Measurements from ENCODE around the gene MEIG1. TPM values are rescaled to one million over a fixed set of nuclear protein-coding genes. Genes with fewer than 3 reads are reported as not detected.

Gene MEIG1
- total and polyA plus RNA-seq, 2 donors (not counting 1 experiment from before 2014, with no cell fraction given), result 0.69 TPM; not detected in 1

DNA sequence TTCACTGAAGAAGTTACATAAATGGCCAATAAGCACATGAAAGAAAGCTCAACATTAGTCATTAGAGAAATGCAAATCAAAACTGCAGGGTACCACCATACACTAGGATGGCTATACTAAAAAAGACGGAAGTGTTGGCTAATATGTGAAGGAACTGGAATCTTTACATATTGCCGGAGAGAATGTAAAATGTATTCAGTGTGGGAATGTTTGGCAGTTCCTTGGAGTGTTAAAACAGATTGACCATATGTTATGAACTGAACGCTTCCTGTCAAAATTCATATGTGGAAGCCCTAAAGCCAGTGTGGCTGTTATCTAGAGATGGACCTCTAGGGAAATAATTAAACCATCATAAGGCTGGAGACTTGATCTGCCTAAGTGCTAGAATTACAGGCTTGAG is 47.4 kb upstream of the MEIG1 start:
- Histone ChIP-seq H3K4me3 (ENCODE audit: control extremely low read depth in 1 of 5, extremely low read depth in 1 of 5, insufficient read depth in 1 of 5, low read depth in 2 of 5, low read length in 4 of 5) (no peak overlapping the region), H4K20me1 (ENCODE audit: control insufficient read depth, insufficient read depth, low read length, poor library complexity, severe bottlenecking) (no peaks in the 10 kb centered on the region), H3K27ac (ENCODE audit: low read length in 2 of 2) (no peak overlapping the region), H3K4me1 (ENCODE audit: control insufficient read depth in 2 of 2, insufficient read depth in 2 of 2, low read length in 2 of 2) (no peaks in the 10 kb centered on the region), H3K27me3 (replicated peaks in 1 of 4; ENCODE audit: control extremely low read depth in 1 of 4, control insufficient read depth in 3 of 4, insufficient read depth in 4 of 4, low read length in 3 of 4) (no peaks in the 10 kb centered on the region), H3K9ac (ENCODE audit: low read length) (no peak overlapping the region), H3K36me3 (replicated peaks in 1 of 2; ENCODE audit: control extremely low read depth in 1 of 2, control insufficient read depth in 1 of 2, extremely low read depth in 1 of 2, insufficient read depth in 2 of 2, low read length in 1 of 2) (peaks cover 16 to 89% of the 10 kb centered on the region in 2 experiments), H3K4me2 (replicated peaks; ENCODE audit: low read depth, low read length, poor library complexity, severe bottlenecking) (no peak overlapping the region), H3K79me2 (ENCODE audit: control insufficient read depth, insufficient read depth, low read length) (peaks cover 10% of the 10 kb centered on the region), H3K9me3 (ENCODE audit: control extremely low read depth in 1 of 3, control insufficient read depth in 2 of 3, insufficient read depth in 1 of 3, low read length in 2 of 3) (peaks cover 0 to 1% (median 0%) of the 10 kb centered on the region in 3 donors), H2AFZ (ENCODE audit: insufficient read depth, low read depth, low read length, poor library complexity, severe bottlenecking) (no peak overlapping the region)
- H3K4me3 Mint-ChIP-seq, result no peak overlapping the region
- no peak for DNase-seq
- TF ChIP-seq, protein P1, sequence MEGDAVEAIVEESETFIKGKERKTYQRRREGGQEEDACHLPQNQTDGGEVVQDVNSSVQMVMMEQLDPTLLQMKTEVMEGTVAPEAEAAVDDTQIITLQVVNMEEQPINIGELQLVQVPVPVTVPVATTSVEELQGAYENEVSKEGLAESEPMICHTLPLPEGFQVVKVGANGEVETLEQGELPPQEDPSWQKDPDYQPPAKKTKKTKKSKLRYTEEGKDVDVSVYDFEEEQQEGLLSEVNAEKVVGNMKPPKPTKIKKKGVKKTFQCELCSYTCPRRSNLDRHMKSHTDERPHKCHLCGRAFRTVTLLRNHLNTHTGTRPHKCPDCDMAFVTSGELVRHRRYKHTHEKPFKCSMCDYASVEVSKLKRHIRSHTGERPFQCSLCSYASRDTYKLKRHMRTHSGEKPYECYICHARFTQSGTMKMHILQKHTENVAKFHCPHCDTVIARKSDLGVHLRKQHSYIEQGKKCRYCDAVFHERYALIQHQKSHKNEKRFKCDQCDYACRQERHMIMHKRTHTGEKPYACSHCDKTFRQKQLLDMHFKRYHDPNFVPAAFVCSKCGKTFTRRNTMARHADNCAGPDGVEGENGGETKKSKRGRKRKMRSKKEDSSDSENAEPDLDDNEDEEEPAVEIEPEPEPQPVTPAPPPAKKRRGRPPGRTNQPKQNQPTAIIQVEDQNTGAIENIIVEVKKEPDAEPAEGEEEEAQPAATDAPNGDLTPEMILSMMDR (IDR thresholded peaks at IDR 0.05), result no peak
- no peak for TF ChIP-seq EZH2 (IDR thresholded peaks at IDR 0.05; ENCODE audit: borderline replicate concordance, insufficient read depth, low read depth, low read length, poor library complexity, severe bottlenecking)
- CTCF ChIA-PET, result no interaction called here
- POLR2A ChIA-PET, result no interaction called here
- 100% methylated on average over 3 of the region's 3 CpGs for WGBS (ENCODE audit: insufficient coverage)
- no peak overlapping the region for H3K27ac Mint-ChIP-seq
- H3K9me3 Mint-ChIP-seq (ENCODE audit: insufficient read depth), result peaks cover 3% of the 10 kb centered on the region
- no peak for ATAC-seq (ENCODE audit: low read depth)
- H3K27me3 Mint-ChIP-seq, result no peaks in the 10 kb centered on the region
- intact Hi-C loops (cut with micrococcal nuclease), result no loop called here
- peaks cover 4% of the 10 kb centered on the region for H3K4me1 Mint-ChIP-seq

DNA sequence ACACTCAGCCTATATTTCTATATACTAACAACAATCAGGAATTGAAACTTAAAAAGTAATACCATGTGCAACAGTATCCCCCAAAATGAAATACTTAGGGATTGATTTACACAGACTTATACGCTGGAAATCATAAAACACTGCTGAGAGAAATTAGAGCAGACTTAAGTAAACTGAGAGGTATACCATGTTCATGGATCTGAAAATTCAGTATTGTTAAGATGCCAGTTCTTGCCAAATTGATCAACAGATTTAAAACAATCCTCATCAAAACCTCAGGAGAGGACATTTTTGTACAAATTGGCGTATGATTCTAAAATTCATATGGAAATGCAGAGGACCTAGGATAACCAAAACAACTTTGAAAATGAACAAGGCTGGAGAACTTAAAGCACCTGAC is 42.6 kb upstream of the MEIG1 start:
- H4K20me1 ChIP-seq (ENCODE audit: control insufficient read depth, insufficient read depth, low read length, poor library complexity, severe bottlenecking), result peaks cover 6% of the 10 kb centered on the region
- H3K4me3 Mint-ChIP-seq, result no peak overlapping the region
- intact Hi-C loops (cut with micrococcal nuclease), result no loop called here
- H3K79me2 ChIP-seq (ENCODE audit: control insufficient read depth, insufficient read depth, low read length), result peaks cover 29% of the 10 kb centered on the region
- DNase-seq, result no peak
- no peak overlapping the region for H2AFZ ChIP-seq (ENCODE audit: insufficient read depth, low read depth, low read length, poor library complexity, severe bottlenecking)
- ATAC-seq (ENCODE audit: low read depth), result no peak
- H3K27ac ChIP-seq (ENCODE audit: low read length in 2 of 2), result no peak overlapping the region
- no peak for TF ChIP-seq EZH2 (IDR thresholded peaks at IDR 0.05; ENCODE audit: borderline replicate concordance, insufficient read depth, low read depth, low read length, poor library complexity, severe bottlenecking)
- TF ChIP-seq, protein P1 (IDR thresholded peaks at IDR 0.05), result no peak
- peaks cover 5 to 10% (median 6%) of the 10 kb centered on the region in 3 donors for H3K9me3 ChIP-seq (ENCODE audit: control extremely low read depth in 1 of 3, control insufficient read depth in 2 of 3, insufficient read depth in 1 of 3, low read length in 2 of 3)
- no peak overlapping the region for H3K4me2 ChIP-seq (replicated peaks; ENCODE audit: low read depth, low read length, poor library complexity, severe bottlenecking)
- no peak overlapping the region for H3K4me3 ChIP-seq (ENCODE audit: control extremely low read depth in 1 of 5, extremely low read depth in 1 of 5, insufficient read depth in 1 of 5, low read depth in 2 of 5, low read length in 4 of 5)
- ChIA-PET CTCF (interaction anchor here (1.3 kb wide), 1 partner anchor 11 kb away, joined by 5 read pairs; no protein-coding TSS in a partner anchor), POLR2A (no interaction called here)
- no peak overlapping the region for H3K27ac Mint-ChIP-seq
- no peaks in the 10 kb centered on the region for H3K27me3 ChIP-seq (replicated peaks in 1 of 4; ENCODE audit: control extremely low read depth in 1 of 4, control insufficient read depth in 3 of 4, insufficient read depth in 4 of 4, low read length in 3 of 4)
- H3K4me1 ChIP-seq (ENCODE audit: control insufficient read depth in 2 of 2, insufficient read depth in 2 of 2, low read length in 2 of 2), result no peaks in the 10 kb centered on the region
- H3K36me3 ChIP-seq (replicated peaks in 1 of 2; ENCODE audit: control extremely low read depth in 1 of 2, control insufficient read depth in 1 of 2, extremely low read depth in 1 of 2, insufficient read depth in 2 of 2, low read length in 1 of 2), result peaks cover 40 to 92% of the 10 kb centered on the region in 2 experiments
- no peak overlapping the region for H3K9ac ChIP-seq (ENCODE audit: low read length)
- peaks cover 3% of the 10 kb centered on the region for H3K9me3 Mint-ChIP-seq (ENCODE audit: insufficient read depth)
- peaks cover 4% of the 10 kb centered on the region for H3K4me1 Mint-ChIP-seq
- no CpG with 5 or more reads among the region's 2 CpGs for WGBS (ENCODE audit: insufficient coverage)
- H3K27me3 Mint-ChIP-seq, result no peaks in the 10 kb centered on the region

All from B cell (primary cell).